ENCODE measurements around the gene PCCA. TPM values are rescaled to one million over a fixed set of nuclear protein-coding genes. Genes with fewer than 3 reads are reported as not detected.
"Not testable (repeated sequence)": the region's sequence is repeated elsewhere in the genome, so short reads cannot be mapped to it uniquely, and the experiment has no call there.

Gene PCCA
- total and polyA plus RNA-seq, 2 donors (not counting 3 experiments of a cell fraction or from before 2014, with no cell fraction given), result 5.7 to 20.2 TPM

- Histone ChIP-seq H3K4me1 (ENCODE audit: control insufficient read depth, extremely low read depth, insufficient read depth, low read length) (no peaks in the 10 kb centered on the region), H3K79me2 (ENCODE audit: control insufficient read depth, insufficient read depth, low read length) (no peaks in the 10 kb centered on the region), H3K27me3 (ENCODE audit: control insufficient read depth in 2 of 2, insufficient read depth in 2 of 2, low read length in 2 of 2) (no peaks in the 10 kb centered on the region), H3K4me3 (replicated peaks in 1 of 3; ENCODE audit: insufficient read depth in 1 of 3, low read depth in 1 of 3, low read length in 3 of 3) (no peak overlapping the region), H3K9me1 (replicated peaks; ENCODE audit: control insufficient read depth, extremely low read depth, insufficient read depth, low read length) (no peaks in the 10 kb centered on the region), H3K4me2 (ENCODE audit: insufficient read depth, low read length) (no peak overlapping the region), H4K20me1 (replicated peaks; ENCODE audit: control insufficient read depth, extremely low read depth, insufficient read depth, low read length) (no peaks in the 10 kb centered on the region), H3K36me3 (ENCODE audit: control insufficient read depth in 2 of 2, extremely low read depth in 1 of 2, insufficient read depth in 2 of 2, low read length in 2 of 2) (peaks cover 0 to 1% of the 10 kb centered on the region in 2 experiments), H3K9ac (replicated peaks; ENCODE audit: extremely low read depth, insufficient read depth, low read length) (no peak overlapping the region), H3K27ac (ENCODE audit: insufficient read depth, low read depth, low read length) (no peak overlapping the region), H2AFZ (ENCODE audit: low read depth, low read length) (no peak overlapping the region), H3K9me3 (replicated peaks; ENCODE audit: control insufficient read depth, insufficient read depth, low read length) (no peaks in the 10 kb centered on the region)
- TF ChIP-seq POLR2AphosphoS5 (IDR thresholded peaks at IDR 0.05; ENCODE audit: insufficient read depth, low read depth, low read length), result no peak
- no peak for TF ChIP-seq JUN (IDR thresholded peaks at IDR 0.05; ENCODE audit: borderline replicate concordance, insufficient read depth, insufficient read length, low read depth)
- TF ChIP-seq POLR2A (IDR thresholded peaks at IDR 0.05; ENCODE audit: low read depth, low read length), result no peak
- no peak for TF ChIP-seq FOS (IDR thresholded peaks at IDR 0.05; ENCODE audit: borderline replicate concordance, insufficient read depth, low read length)
- no TSS peak for BruUV-seq (replicated peaks)
- DNase-seq (ENCODE audit: low read depth, low spot score) (no peak), FAIRE-seq (no peak)
- CTCF ChIA-PET, result interaction anchor here (1.4 kb wide), 1 partner anchor 365 kb away, joined by 4 read pairs; no protein-coding TSS in a partner anchor
- intact Hi-C loops (cut with micrococcal nuclease) (no loop called here), dilution Hi-C loops (cut with MboI; ENCODE audit: extremely low pct_ligation_motif_present, low sequenced_read_pairs) (no loop called here)
- POLR2A ChIA-PET, result no interaction called here
Observed at GRCh38 chr13:100149389-100149788, 60.5 kb downstream of the PCCA start.

DNA sequence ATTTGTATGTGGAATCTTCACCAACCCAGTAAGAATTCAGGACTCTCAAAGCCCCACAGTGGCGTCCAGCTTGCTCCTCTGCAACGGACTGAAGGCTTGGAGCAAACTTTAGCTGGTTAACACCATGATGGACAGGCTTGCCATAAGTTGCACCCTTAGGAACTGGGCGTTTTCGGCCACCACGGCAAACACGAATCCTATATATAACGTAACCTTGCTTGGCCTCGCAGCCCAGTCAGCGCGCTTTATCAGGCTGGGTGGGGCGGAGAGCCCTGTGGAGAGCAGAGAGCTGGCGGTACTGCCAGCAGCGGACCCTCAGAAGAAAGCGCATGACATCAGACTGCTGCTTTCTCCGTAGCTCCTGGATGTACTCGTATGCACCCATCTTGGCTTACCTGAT lies 61.8 kb downstream of the PCCA start:
- POLR2A ChIA-PET; H3K27me3 ChIP-seq (ENCODE audit: control insufficient read depth in 2 of 2, insufficient read depth in 2 of 2, low read length in 2 of 2); DNase-seq (ENCODE audit: low read depth, low spot score); H3K4me1 ChIP-seq (ENCODE audit: control insufficient read depth, extremely low read depth, insufficient read depth, low read length); H2AFZ ChIP-seq (ENCODE audit: low read depth, low read length); intact Hi-C loops (cut with micrococcal nuclease); H3K9ac ChIP-seq (replicated peaks; ENCODE audit: extremely low read depth, insufficient read depth, low read length); dilution Hi-C loops (cut with MboI; ENCODE audit: extremely low pct_ligation_motif_present, low sequenced_read_pairs); H3K36me3 ChIP-seq (ENCODE audit: control insufficient read depth in 2 of 2, extremely low read depth in 1 of 2, insufficient read depth in 2 of 2, low read length in 2 of 2); H3K79me2 ChIP-seq (ENCODE audit: control insufficient read depth, insufficient read depth, low read length); H3K9me3 ChIP-seq (replicated peaks; ENCODE audit: control insufficient read depth, insufficient read depth, low read length); H3K9me1 ChIP-seq (replicated peaks; ENCODE audit: control insufficient read depth, extremely low read depth, insufficient read depth, low read length); FAIRE-seq; H3K4me3 ChIP-seq (replicated peaks in 1 of 3; ENCODE audit: insufficient read depth in 1 of 3, low read depth in 1 of 3, low read length in 3 of 3); BruUV-seq (replicated peaks); H4K20me1 ChIP-seq (replicated peaks; ENCODE audit: control insufficient read depth, extremely low read depth, insufficient read depth, low read length); H3K4me2 ChIP-seq (ENCODE audit: insufficient read depth, low read length); H3K27ac ChIP-seq (ENCODE audit: insufficient read depth, low read depth, low read length): not testable (repeated sequence)
- CTCF ChIA-PET, result interaction anchor here (1.4 kb wide), 1 partner anchor 364 kb away, joined by 4 read pairs; no protein-coding TSS in a partner anchor
